HG02852 (cell line): ENCODE results near the gene PRKCA.
A peak's percentile ranks its signal among the peaks of the same experiment; 100 is the strongest.
"Not testable (repeated sequence)": the region's sequence is repeated elsewhere in the genome, so short reads cannot be mapped to it uniquely, and the experiment has no call there.

Source experiments
- ATAC-seq: cut with Tn5 transposase; IDR thresholded peaks from one replicate; pipeline ENCODE4 v1.9.1; 2021; ENCODE audit warnings: mild to moderate bottlenecking, moderate library complexity; ENCODE audit not compliant: unreplicated experiment

PRKCA gene

DNA sequence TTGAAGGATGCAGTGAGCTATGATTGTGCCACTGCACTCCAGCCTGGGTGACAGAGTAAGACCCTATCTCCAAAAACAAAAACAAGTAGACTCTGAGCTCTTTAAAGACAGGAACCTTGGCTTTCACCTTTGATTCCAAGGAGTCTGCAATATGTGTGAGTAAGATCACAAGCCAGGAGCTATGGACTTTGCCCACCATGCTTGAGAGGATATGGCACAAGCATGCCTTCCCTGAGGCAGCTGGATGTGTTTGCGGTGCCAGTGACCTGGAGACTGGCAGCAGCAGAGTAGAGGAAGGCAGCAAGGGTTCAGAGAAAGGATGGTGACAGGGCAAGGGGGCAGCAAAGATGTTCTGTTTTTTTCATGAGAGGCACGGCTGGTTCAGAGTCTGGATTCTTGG is 14.5 kb upstream of the PRKCA start:
- ATAC-seq = no peak

DNA sequence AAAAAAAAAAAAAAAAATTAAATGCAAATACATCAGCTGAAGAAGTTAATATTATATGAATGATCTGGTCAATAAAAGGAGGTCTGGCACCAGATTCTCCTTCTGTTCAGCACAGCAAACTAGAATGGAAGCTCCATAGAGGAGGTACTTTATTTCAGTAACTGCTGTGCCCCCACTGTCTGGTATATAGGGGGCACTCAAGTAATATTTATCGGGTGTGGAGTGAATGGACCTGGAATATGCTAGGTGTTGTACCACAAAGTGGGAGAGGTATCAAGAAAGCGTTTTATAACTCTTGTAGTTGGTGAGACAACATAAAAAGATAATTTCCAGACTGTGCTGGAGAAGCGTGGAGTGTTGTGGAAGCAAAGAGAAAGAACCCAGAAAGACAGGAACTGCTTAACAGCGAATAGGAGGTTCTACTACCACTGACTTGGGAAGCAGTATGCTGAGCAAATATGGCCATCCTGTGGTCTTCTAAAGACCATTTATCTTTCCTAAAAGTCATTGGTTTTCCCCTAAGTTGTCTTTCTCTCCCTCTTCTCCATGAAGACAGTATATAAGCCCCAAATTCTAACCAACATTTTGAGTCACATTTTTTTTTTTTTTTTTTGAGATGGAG is 12.2 kb upstream of the PRKCA start:
- ATAC-seq = no peak

DNA sequence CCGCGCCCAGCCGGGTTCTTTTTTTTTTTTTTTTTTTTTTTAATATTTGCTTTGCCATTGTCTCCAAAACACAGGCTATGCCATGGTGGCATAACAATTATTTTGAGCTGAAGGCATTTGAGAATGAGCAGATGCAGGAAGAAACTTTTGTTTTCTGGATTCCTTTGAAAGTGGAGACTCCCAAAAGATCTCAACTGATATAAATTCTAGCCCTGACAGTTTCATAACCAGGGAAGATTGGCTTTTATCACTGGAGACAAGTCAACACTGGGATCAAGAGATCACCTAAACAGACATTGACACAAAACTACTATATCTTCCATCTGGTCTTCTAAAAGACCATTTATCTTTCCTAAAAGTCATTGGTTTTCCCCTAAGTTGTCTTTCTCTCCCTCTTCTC is 10.1 kb upstream of the PRKCA start:
- ATAC-seq = no peak

DNA sequence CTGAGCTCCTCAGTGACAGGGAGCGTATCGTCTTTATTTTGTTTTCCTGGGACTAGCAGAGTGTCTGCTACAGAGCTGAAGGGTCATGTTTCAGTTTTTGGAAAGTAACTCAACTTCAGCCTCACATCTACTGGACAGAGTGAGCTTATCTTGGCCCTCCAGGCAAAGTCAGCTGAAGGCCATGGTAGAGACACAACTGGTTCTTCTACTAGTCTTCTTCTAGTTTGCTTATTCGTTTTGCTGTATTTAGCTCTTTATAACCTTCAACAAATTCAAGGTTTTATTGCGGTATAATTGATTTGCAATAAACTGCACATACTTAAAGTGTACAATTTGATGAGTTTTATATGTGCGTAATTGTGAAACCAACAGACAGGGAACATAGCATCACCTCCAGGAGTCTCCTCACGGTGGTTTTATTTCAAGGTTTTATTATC is 6.1 kb upstream of the PRKCA start:
- ATAC-seq = no peak

DNA sequence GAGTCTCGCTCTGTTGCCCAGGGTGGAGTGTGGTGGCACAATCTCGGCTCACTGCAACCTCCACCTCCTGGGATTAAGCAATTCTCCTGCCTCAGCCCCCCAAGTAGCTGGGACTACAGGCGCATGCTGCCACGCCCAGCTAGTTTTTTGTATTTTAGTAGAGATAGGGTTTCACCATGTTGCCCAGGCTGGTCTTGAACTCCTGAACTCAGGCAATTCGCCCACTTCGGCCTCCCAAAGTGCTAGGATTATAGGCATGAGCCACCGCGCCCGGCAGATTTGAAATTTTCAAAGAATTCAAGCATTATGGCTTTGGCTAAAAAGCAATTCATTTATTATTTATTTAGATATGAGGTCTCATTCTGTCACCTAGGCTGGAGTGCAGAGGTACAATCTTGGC is 5.0 kb upstream of the PRKCA start:
- ATAC-seq = not testable (repeated sequence)

DNA sequence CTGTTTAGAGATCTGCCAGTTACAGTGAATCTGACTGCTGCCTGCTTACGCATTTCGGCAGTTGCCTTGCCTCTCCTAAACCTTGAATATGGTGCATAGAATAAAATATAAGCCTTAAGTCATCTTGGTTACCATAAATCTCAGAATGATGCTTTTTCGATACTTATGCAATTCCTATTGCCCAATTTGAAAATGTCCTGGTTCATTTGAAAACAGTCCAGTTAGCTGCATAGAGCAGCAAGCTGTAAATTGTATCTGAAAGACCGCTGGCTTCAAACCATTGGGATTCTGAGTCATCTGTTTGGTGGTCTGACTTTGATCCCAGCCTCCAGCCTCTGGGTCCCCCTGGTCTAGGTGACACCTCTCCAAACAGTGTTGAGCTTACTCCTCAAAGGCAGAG is 2.7 kb upstream of the PRKCA start:
- no peak for ATAC-seq

DNA sequence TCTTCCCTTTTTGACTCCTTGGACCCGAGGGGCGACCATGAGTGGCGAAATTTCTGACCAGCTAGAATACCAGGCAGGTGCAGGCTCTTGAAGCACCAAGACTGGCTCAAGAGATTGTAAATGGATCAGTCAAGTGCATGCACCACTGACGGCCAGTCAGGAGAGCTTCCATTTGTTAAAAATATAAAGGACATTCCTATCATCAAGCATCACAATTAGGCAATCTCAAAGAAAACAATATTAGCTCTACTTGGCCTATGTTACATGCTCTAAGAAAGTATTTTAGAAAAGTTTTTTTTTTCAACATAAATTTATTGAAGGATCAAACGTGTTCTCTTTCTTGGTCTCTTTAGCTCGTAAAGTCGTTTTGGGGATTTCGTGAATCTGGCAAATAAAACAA is 1.5 kb upstream of the PRKCA start:
- ATAC-seq = no peak

DNA sequence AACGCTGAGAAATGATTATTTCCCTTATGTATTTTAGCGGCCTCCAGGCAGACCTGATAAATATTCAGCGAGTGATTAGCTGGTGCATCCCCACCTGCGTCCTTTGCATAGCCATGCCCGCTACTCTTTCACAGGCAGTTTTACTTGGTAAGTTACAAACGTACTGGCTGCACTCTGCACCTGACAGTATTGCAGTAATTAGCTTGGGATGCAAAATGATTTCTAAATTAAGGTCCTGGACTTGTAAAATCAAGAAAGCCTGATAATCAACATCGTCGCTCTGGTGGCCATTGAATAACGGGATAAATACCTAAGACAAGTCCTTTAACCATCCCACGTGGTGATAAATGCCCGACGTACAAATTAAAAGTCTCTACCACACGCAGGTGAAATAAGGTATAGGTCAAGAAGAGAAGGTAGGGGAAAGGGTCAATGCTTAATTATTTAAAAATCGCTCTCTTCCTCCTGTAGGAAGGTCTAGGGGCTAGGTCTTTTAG is 998 bp upstream of the PRKCA start:
- ATAC-seq = no peak

DNA sequence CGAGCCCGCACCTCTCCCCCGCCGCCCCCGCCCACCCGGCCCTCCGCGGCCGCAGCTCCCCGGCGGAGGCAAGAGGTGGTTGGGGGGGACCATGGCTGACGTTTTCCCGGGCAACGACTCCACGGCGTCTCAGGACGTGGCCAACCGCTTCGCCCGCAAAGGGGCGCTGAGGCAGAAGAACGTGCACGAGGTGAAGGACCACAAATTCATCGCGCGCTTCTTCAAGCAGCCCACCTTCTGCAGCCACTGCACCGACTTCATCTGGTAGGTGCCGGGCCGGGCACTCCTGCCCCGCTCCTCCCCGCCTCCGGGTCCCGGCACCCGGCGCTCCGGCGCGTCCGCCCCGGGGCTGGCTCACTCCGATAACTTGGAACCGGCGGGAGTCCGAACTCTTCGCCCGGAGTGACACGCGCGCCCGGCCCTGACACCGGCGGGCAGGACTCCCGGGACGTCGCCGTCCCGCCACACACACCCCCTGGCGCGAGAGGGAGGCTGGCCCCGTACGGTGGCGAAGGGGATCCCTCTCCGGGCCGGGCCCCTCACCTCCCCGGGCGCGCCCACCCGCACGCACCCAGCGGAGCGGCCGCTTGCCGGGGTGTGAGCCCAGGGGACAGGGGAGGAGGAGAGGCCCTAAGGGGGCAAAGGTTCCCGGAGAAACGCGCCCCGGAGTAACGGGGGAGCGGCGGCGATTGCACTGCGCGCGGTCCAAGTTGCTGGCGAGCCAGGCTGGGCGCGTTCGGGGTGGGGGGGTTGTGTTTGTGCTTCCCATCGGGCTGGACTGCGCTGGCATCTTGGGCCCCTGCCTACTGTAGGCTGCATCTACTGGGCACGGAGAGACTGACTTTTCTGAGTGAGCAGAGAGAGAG is 581 bp downstream of the PRKCA start:
- ATAC-seq = peak; percentile 22

DNA sequence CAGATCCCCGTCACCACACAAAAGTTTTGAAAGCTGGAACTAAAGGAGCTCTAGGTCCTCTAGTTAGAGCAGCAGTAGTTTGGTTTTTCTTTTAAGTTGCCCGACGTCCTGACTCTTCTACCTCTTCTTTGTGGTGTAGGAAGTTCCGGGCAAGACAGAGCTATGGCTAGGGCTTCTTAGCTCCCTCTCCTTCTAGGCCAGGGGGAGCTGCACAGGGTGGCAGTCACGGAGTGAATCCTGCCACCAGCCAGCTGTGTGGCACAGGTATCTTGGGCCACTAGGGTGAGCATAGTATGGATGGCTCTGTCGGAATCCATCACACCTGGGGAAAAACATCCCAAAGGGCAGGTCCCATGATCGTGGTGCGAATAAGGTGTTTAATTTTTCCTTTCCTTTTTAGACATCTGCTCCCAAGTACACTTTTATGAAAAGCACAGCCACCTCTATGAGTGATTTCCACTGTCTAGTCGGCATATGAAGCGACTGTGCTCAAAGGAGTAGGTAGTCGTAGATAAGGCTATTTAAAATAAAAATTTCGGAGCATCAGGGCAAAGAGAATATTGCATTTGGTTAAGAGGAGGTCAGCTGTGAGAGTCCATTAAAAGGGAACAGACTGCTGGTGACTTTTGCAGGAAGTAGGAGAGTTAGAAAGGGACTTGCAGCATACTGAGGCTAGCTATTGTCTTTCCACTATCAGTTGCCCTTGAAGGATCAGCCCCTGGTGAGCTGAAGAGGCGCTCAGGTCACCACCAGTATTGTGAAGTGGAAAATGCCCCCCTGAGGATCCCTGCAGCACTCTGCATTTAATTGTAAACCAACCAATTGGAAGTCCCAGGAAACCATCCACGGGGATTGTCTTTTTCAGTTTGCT is 2.1 kb downstream of the PRKCA start:
- no peak for ATAC-seq

DNA sequence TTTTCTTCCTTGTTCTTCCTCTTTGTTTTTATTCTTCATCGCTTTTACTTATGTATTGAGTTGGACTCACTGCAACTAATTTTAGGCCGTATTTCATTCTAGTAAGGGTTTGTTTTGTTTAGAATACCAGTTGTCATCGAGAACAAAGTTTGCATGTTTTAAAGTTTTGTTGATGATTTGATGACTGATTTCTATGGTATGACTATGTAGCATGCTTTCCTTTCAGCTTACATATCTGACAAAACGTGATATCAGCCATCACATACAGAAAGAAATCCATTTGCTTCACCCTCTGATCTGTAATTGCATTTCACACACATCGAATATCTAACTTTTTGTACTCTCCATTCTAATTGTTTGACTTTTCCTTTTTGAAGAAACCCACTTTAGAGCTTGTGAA is 4.0 kb downstream of the PRKCA start:
- ATAC-seq = no peak

DNA sequence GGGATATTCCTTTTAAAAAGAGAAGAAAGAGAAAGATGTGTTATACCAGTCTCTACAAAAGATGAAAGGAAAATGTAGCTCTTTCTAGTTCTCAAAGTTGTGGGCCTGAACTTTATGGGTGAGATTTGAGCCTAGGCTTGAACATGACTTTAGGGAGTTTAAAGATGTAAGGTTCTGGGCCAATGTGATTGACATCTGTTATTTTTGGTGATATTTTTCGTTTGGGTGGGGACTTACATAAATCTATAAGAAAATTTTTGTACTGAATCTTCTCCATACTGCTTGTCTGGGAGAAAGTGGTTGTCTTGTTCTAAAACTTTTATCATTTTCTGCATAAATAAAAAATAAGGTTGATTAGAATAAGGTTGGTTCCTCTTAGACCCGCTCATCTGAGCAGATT is 4.8 kb downstream of the PRKCA start:
- no peak for ATAC-seq

DNA sequence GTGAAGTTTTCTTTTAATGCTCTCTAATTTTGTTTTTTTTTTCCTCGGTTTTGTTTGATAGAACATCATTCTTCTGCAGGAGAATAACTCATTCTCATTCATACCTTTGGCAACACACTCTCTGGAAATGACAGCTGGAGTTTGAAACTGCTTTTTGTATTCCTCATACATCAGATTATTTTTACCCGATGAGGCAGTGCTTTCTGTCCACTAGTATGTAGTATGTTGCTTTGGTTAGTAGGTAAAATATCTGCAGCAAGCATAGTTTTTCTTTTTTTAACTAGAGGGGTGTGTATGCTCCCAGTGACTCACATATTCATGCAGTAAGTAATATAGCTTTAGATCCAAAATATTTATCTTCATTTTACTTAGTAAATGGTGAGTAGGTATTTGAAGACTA is 6.4 kb downstream of the PRKCA start:
- no peak for ATAC-seq

DNA sequence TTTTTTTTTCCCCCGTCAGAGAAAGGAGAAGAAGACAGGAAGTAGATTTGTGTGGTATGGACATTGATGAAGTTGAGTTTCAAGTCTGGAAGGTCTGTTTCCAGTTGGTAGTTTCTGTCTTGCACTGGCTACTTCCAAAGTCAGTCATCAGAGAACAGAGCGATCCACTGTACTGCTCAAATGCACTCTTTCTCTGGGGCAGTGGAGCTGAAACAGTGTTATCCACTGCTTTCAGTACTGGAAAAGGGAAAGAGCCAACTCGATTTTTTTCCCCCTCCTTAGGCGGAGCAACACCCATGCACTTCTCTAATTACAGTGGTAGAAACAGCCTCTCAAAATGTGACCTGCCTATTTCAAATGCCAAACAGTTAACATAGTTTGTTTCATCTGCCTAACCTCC is 7.4 kb downstream of the PRKCA start:
- no peak for ATAC-seq

DNA sequence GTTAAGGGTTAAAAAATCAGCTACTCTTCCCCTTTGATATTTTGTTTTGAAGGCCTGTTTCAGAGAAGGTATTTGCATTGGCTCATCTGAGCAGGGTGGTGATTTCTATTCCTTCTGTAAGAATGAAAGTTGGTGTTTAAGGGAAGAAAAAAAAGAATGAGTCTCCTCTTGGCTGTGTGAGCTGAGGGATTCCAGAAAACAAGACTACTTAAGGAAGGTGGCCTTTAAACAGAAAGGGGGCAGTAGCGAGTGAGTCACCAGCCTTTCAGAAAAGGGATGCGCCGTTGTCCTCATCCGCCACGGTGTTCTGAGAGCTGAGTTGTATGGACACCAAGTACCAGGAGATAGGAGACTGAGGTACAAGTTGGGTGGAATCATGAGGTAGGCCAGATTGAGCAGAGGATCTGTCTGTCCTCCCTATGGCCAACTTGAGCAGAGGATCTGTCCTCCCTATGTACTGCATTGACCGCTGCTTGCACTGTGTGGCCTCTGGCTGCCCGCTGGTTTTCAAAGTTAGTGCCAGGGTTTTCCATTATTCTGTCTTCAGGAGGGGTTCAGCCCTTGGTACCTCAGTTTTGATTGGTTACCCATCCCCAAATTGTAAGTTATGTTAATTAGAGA is 8.2 kb downstream of the PRKCA start:
- no peak for ATAC-seq

DNA sequence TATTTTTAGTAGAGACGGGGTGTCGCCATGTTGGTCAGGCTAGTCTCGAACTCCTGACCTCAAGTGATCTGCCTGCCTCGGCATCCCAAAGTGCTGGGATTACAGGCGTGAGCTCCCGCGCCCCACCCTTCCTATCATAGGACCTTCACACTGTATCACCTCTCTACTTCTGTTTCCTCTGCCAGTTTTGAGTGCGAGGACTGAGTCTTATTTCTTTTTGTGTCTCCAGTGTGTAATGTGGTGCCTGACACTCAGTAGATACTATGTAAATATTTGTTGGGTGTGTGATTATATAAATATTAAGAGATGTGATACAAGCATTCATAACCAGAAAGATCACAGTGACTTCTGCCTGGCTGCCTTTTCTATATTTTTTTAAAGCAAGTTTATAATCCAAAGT is 10.5 kb downstream of the PRKCA start:
- no peak for ATAC-seq

DNA sequence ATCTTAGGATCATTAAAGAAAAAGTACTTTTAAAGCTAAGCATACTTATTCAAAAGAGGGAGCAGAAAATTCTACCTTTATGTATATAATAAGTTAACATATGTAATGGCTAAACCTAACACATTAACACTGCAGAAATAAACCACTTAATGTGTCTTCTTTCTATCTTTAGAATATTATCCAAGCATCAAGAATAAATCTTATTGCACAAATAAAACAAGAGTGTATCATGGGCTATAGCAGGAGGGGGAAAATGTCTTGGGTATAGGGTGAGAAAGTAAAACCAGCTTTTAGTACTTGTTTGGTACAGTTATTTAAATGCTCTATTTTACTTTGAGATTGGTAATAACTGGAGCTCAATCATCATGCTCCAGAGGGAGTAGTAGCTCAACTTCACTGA is 10.9 kb downstream of the PRKCA start:
- no peak for ATAC-seq

DNA sequence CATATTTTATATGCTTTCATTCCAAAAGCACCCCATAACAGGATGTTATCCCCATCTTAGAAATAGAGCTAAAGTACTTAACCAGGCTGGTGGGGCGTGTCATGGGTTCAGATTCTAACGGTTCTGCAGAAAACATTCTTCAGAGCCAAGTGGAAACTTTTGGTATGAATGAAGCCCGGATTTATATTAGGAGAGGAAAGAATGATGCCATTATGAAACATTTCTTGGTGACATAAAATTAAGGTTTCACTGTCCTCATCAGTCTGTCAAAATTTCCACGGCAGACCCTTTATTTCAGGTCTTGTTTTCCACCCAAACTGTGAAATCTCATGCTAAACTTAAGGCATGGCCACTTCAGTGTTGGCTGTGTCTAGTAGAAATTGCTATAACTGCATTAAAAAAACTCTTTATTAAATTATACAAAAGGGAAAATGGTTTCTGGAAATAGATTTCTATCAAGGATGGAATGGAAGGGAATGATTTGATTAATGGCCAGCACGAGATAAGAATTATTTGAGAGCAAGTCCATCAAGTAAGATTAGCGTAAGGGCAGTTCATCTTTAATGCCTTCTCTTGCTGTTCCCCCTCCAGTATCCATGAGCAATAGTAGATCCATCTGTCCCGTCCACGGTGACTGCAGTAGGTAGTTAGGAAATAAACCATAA is 11.7 kb downstream of the PRKCA start:
- ATAC-seq = no peak

DNA sequence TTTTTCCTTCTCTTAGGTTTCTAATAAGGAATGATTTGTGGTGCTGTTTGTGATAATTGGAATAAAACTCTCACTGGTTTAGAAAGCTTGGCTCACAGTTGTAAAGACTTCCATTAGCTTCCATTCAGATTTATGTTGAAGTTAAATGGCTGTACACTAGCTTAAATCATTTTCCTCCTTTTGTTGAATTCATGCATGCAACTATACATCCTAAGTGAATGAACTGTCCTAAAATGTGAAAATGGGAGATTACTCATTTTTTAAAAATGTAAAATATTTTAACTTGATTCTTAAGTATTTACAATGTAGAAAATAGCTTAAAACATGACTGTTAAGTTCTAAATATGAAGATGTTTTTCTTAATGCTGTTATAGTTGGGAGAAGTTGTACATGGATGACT is 15.2 kb downstream of the PRKCA start:
- ATAC-seq = no peak

DNA sequence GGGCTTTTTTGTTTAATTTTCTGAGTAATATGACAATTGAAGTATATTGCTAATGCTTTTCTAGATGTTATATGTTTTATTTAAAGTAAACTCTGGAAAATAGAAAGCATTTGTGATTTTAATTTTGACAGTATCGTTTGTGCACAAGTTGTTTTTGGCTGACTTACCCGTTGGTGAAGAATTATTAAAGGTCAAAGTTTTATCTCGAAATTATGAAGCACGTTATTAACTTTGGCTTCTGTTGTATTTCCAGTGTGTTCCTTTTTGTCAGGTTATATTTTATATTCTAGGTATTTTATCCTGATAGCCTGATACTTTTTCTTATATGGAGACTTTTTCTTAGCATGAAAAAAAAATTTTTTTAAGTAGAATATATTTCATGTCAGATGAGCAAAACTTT is 16.8 kb downstream of the PRKCA start:
- ATAC-seq = no peak

DNA sequence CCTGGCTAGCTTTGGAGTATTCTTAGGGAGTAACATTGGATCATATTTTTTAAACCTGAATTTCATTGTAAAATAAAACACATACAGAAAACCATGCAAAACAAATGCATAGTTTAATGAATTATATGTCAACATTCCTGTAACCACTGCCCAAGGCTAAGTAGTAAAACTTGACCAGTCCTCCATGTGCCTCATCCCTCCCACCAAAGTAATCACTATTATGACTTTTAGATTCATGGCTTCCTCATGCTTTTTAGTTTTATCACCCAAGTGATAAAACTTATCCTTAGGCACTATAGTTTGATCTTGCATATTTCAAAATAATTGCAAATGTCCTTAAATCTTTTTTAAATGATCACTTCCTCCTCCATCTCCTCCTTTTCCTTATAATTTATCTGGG is 20.4 kb downstream of the PRKCA start:
- ATAC-seq = no peak
